ENCODE data around the gene DCPS. TPM values are rescaled to one million over a fixed set of nuclear protein-coding genes. Genes with fewer than 3 reads are reported as not detected.
A peak's percentile ranks its signal among the peaks of the same experiment; 100 is the strongest.

Gene DCPS
- total RNA-seq, 3 donors from 2014 or later (not counting 1 experiment from before 2014, with no cell fraction given): 20.1 to 25.8 (median 23.1) TPM

DNA sequence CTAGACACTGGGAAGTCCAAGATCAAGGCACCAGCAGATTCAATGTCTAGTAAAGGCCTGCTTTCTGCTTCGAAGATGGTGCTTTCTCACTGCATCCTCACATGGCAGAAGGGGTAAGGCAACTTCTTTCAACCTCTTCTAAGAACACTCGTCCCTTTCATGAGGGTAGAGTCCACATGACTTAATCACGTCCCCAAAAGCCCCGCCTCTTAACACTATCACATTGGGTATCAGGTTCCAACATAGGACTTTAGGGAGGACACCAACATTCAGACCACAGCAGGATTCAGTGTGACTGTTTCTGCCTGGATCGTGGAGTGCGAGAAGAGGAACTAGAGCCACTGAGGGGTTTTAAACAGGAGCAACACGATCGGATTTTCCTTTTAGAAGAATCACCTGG lies 24.7 kb upstream of the DCPS start:
- no peak overlapping the region for H3K4me3 ChIP-seq (ENCODE audit: low read length)
- peaks cover 14% of the 10 kb centered on the region for H3K36me3 ChIP-seq (ENCODE audit: control insufficient read depth, insufficient read depth, low read length)
- no peak overlapping the region for H3K27ac ChIP-seq (ENCODE audit: low read length)
- Mint-ChIP-seq H3K4me1 (peaks cover 20 to 32% of the 10 kb centered on the region in 2 donors), H3K9me3 (no peaks in the 10 kb centered on the region), H3K36me3 (no peaks in the 10 kb centered on the region), H3K27ac (no peak overlapping the region), H3K27me3 (ENCODE audit: low read depth in 2 of 2) (no peaks in the 10 kb centered on the region), H3K4me3 (peak overlapping the region; percentile 14)
- no peak for ATAC-seq
- DNase-seq: no peak
- no peaks in the 10 kb centered on the region for H3K27me3 ChIP-seq (ENCODE audit: control insufficient read depth, insufficient read depth, low read length)
- no peaks in the 10 kb centered on the region for H3K9me3 ChIP-seq (ENCODE audit: control insufficient read depth, insufficient read depth, low read length)
- 89% methylated on average over 8 of the region's 8 CpGs for WGBS (ENCODE audit: insufficient coverage)
- intact Hi-C loops (cut with micrococcal nuclease): no loop called here
- peaks cover 30% of the 10 kb centered on the region for H3K4me1 ChIP-seq (ENCODE audit: control insufficient read depth, insufficient read depth, low read length)
- TF ChIP-seq, protein P1, sequence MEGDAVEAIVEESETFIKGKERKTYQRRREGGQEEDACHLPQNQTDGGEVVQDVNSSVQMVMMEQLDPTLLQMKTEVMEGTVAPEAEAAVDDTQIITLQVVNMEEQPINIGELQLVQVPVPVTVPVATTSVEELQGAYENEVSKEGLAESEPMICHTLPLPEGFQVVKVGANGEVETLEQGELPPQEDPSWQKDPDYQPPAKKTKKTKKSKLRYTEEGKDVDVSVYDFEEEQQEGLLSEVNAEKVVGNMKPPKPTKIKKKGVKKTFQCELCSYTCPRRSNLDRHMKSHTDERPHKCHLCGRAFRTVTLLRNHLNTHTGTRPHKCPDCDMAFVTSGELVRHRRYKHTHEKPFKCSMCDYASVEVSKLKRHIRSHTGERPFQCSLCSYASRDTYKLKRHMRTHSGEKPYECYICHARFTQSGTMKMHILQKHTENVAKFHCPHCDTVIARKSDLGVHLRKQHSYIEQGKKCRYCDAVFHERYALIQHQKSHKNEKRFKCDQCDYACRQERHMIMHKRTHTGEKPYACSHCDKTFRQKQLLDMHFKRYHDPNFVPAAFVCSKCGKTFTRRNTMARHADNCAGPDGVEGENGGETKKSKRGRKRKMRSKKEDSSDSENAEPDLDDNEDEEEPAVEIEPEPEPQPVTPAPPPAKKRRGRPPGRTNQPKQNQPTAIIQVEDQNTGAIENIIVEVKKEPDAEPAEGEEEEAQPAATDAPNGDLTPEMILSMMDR (IDR thresholded peaks at IDR 0.05): no peak

GRCh38 chr11:126280595-126280994 lies 23.3 kb upstream of the DCPS start:
- no peaks in the 10 kb centered on the region for H3K9me3 Mint-ChIP-seq
- peaks cover 20 to 42% of the 10 kb centered on the region in 2 donors for H3K4me1 Mint-ChIP-seq
- ATAC-seq (no peak), DNase-seq (peak in 1 of 2 donors; percentile 36)
- no peak overlapping the region for H3K4me3 ChIP-seq (ENCODE audit: low read length)
- H3K36me3 Mint-ChIP-seq: no peaks in the 10 kb centered on the region
- H3K27me3 ChIP-seq (ENCODE audit: control insufficient read depth, insufficient read depth, low read length): no peaks in the 10 kb centered on the region
- no peak overlapping the region for H3K27ac ChIP-seq (ENCODE audit: low read length)
- TF ChIP-seq, protein P1 (IDR thresholded peaks at IDR 0.05): no peak
- H3K4me1 ChIP-seq (ENCODE audit: control insufficient read depth, insufficient read depth, low read length): peaks cover 37% of the 10 kb centered on the region
- no peak overlapping the region for H3K27ac Mint-ChIP-seq
- H3K9me3 ChIP-seq (ENCODE audit: control insufficient read depth, insufficient read depth, low read length): no peaks in the 10 kb centered on the region
- intact Hi-C loops (cut with micrococcal nuclease): no loop called here
- H3K36me3 ChIP-seq (ENCODE audit: control insufficient read depth, insufficient read depth, low read length): peaks cover 7% of the 10 kb centered on the region
- H3K27me3 Mint-ChIP-seq (ENCODE audit: low read depth in 2 of 2): no peaks in the 10 kb centered on the region
- peak overlapping the region; percentile 47 for H3K4me3 Mint-ChIP-seq
- WGBS (ENCODE audit: insufficient coverage): 43% methylated on average over 5 of the region's 5 CpGs

- peak overlapping the region in 1 of 2 donors; percentile 95 for H3K27ac Mint-ChIP-seq
- Histone ChIP-seq H3K4me1 (ENCODE audit: control insufficient read depth, insufficient read depth, low read length) (peaks cover 37% of the 10 kb centered on the region), H3K27ac (ENCODE audit: low read length) (no peak overlapping the region), H3K9me3 (ENCODE audit: control insufficient read depth, insufficient read depth, low read length) (no peaks in the 10 kb centered on the region), H3K27me3 (ENCODE audit: control insufficient read depth, insufficient read depth, low read length) (no peaks in the 10 kb centered on the region), H3K4me3 (ENCODE audit: low read length) (no peak overlapping the region), H3K36me3 (ENCODE audit: control insufficient read depth, insufficient read depth, low read length) (peaks cover 4% of the 10 kb centered on the region)
- H3K27me3 Mint-ChIP-seq (ENCODE audit: low read depth in 2 of 2): no peaks in the 10 kb centered on the region
- 98% methylated on average over 6 of the region's 6 CpGs for WGBS (ENCODE audit: insufficient coverage)
- no peaks in the 10 kb centered on the region for H3K9me3 Mint-ChIP-seq
- H3K4me1 Mint-ChIP-seq: peaks cover 20 to 39% of the 10 kb centered on the region in 2 donors
- intact Hi-C loops (cut with micrococcal nuclease): no loop called here
- peak overlapping the region; percentile 97 for H3K4me3 Mint-ChIP-seq
- ATAC-seq (no peak), DNase-seq (no peak)
- H3K36me3 Mint-ChIP-seq: no peaks in the 10 kb centered on the region
- TF ChIP-seq, protein P1 (IDR thresholded peaks at IDR 0.05): no peak
These were observed 22.6 kb upstream of the DCPS start for GRCh38 chr11:126281245-126281644.

DNA sequence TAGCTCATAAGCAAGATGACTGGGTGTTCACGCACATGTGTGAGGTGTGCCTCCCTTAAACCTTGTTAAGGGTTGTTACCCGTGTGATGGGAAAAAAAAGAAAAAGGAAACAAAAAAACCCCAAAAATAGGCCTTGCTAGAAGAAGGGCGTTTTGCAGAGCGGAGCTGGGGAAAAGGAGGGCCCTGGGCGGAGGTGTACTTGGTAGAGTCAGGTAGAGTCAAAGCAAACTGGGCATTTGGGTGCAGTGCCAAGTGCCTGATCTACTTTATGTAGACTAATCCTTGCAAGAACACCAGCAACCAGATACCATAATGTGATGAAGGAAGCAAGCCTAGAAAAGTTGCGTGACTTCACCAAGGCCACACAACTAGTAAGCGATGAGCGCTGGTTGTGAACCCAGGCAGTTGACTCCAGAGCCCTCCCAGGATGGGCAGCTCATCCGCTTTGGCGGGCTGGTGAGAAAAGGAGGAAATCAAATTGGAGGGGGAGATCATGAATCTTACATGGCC lies 22.1 kb upstream of the DCPS start:
- Histone ChIP-seq H3K27me3 (ENCODE audit: control insufficient read depth, insufficient read depth, low read length) (no peaks in the 10 kb centered on the region), H3K4me1 (ENCODE audit: control insufficient read depth, insufficient read depth, low read length) (peaks cover 37% of the 10 kb centered on the region), H3K9me3 (ENCODE audit: control insufficient read depth, insufficient read depth, low read length) (no peaks in the 10 kb centered on the region), H3K4me3 (ENCODE audit: low read length) (no peak overlapping the region), H3K27ac (ENCODE audit: low read length) (no peak overlapping the region), H3K36me3 (ENCODE audit: control insufficient read depth, insufficient read depth, low read length) (peaks cover 4% of the 10 kb centered on the region)
- intact Hi-C loops (cut with micrococcal nuclease): loop anchor here (2.0 kb wide), 1 partner anchor 13 kb away; the partner anchor contains the start of genes FOXRED1 and SRPRA
- TF ChIP-seq, protein P1 (IDR thresholded peaks at IDR 0.05): no peak
- Mint-ChIP-seq H3K9me3 (no peaks in the 10 kb centered on the region), H3K27ac (peak overlapping the region; percentile 95 to 96), H3K4me3 (peak overlapping the region; percentile 97), H3K36me3 (no peaks in the 10 kb centered on the region), H3K4me1 (peaks cover 20 to 39% of the 10 kb centered on the region in 2 donors), H3K27me3 (ENCODE audit: low read depth in 2 of 2) (no peaks in the 10 kb centered on the region)
- DNase-seq (no peak), ATAC-seq (no peak)
- WGBS (ENCODE audit: insufficient coverage): 97% methylated on average over 9 of the region's 10 CpGs
